DMS114 treated with DMSO at 0.1 percent for 48 hours (cell line): Measurements from ENCODE around the gene SLC12A3.
"Not testable (repeated sequence)": the region's sequence is repeated elsewhere in the genome, so short reads cannot be mapped to it uniquely, and the experiment has no call there.

Source experiments
- DNase-seq: peaks from one replicate; lab custom pipeline; 2025; ENCODE audit not compliant: unreplicated experiment; lab: John Stamatoyannopoulos, UW

SLC12A3 gene

GRCh38 chr16:56915336-56916119 is 50.5 kb downstream of the SLC12A3 start:
- DNase-seq, result no peak

- no peak for DNase-seq
These were observed 51.8 kb downstream of the SLC12A3 start for GRCh38 chr16:56916571-56917403.

GRCh38 chr16:56918467-56919012 is 53.5 kb downstream of the SLC12A3 start:
- no peak for DNase-seq

- DNase-seq, result no peak
These were observed 54.2 kb downstream of the SLC12A3 start for GRCh38 chr16:56919099-56919800.

- DNase-seq, result no peak
These were observed 56.6 kb downstream of the SLC12A3 start for GRCh38 chr16:56921571-56921970.

GRCh38 chr16:56923481-56924091 is 58.6 kb downstream of the SLC12A3 start:
- DNase-seq, result no peak

- no peak for DNase-seq
These were observed 62.5 kb downstream of the SLC12A3 start for GRCh38 chr16:56927471-56927870.

- no peak for DNase-seq
These were observed 64.6 kb downstream of the SLC12A3 start for GRCh38 chr16:56929639-56930038.

- no peak for DNase-seq
These were observed 65.7 kb downstream of the SLC12A3 start for GRCh38 chr16:56930486-56931270.

- no peak for DNase-seq
These were observed 66.4 kb downstream of the SLC12A3 start for GRCh38 chr16:56931271-56931891.

- peak; percentile 93 for DNase-seq
These were observed 67.1 kb downstream of the SLC12A3 start, which contains the start of gene HERPUD1 for GRCh38 chr16:56931892-56932720. TSS of gene HERPUD1 (plus strand) at chr16:56932142. CDS start at chr16:56932245, 103 bp downstream.

- DNase-seq, result peak; percentile 41
These were observed 68.0 kb downstream of the SLC12A3 start for GRCh38 chr16:56932721-56933619.

GRCh38 chr16:56933828-56934598 is 69.0 kb downstream of the SLC12A3 start:
- no peak for DNase-seq

GRCh38 chr16:56934599-56935145 is 69.7 kb downstream of the SLC12A3 start:
- DNase-seq, result not testable (repeated sequence)

GRCh38 chr16:56935201-56935600 is 70.2 kb downstream of the SLC12A3 start:
- no peak for DNase-seq

GRCh38 chr16:56936491-56936890 is 71.5 kb downstream of the SLC12A3 start:
- DNase-seq, result no peak
